HepG2 (cell line): Measurements from ENCODE around the gene IFIH1. TPM values are rescaled to one million over a fixed set of nuclear protein-coding genes. Genes with fewer than 3 reads are reported as not detected.

Experiments used
- ATAC-seq: fragments of 200-7000 bp; cut with Tn5 transposase; 3 replicates; pipeline ENCODE4 v1.9.1; 2020; ENCODE audit warnings: mild to moderate bottlenecking, moderate library complexity
- BruUV-seq: library from RNA; stranded (reverse); fragments of 400-500 nt; replicated peaks from 2 replicates; lab custom pipeline; 2021; lab: Mats Ljungman, UMichigan
- CTCF ChIA-PET: fragments of 300-600 bp; formaldehyde crosslinking; extraction: SDS; loops from one replicate; lab custom pipeline; 2021; ENCODE audit warnings: low total read pairs, inconsistent platforms, low intra/inter-chr PET ratio; lab: Yijun Ruan, JAX
- POLR2A ChIA-PET: fragments of 350-600 bp; sonication (Branson Sonifier 250); formaldehyde crosslinking; loops from one replicate; lab custom pipeline; 2020; ENCODE audit warnings: antibody characterized with exemption, inconsistent platforms; lab: Yijun Ruan, JAX
- DNase-seq: peaks from one replicate; pipeline ENCODE4 v3.0.0-alpha.2; 2015; ENCODE audit warnings: low spot score
- FAIRE-seq: peaks from 3 replicates; lab custom pipeline; 2011; peaks lifted over from hg19 to GRCh38; lab: Jason Lieb, UNC
- H2AFZ ChIP-seq: one replicate; pipeline ENCODE4 v1.6.1; 2011; ENCODE audit warnings: low read length, inconsistent platforms
- H3K27ac ChIP-seq: fragments of 300-600 bp; 3 replicates; pipeline ENCODE4 v1.8.0; 2011; ENCODE audit warnings: mixed run types, mild to moderate bottlenecking, mixed read lengths, low read length, inconsistent platforms; ENCODE audit not compliant: insufficient read depth; ENCODE audit errors: extremely low read length
- H3K27me3 ChIP-seq, 2 experiments: fragments of 200-600 bp in 1 of 2; 2 replicates in 1 of 2; 3 replicates in 1 of 2; pipeline versions ENCODE4 v1.6.0 to v1.8.0; 2011; ENCODE audit warnings: low read length in 2 of 2, mild to moderate bottlenecking in 2 of 2, moderate library complexity in 2 of 2, inconsistent platforms in 1 of 2; ENCODE audit not compliant: insufficient read depth in 2 of 2, control insufficient read depth in 1 of 2
- H3K36me3 ChIP-seq, 2 experiments: fragments of 200-600 bp in 1 of 2; replicated peaks in 1 of 2; 2 replicates in 1 of 2; 3 replicates in 1 of 2; pipeline versions ENCODE4 v1.5.1 to v1.8.0; 2011; ENCODE audit warnings: low read length in 2 of 2, inconsistent platforms in 1 of 2; ENCODE audit not compliant: insufficient read depth in 2 of 2, control insufficient read depth in 1 of 2
- H3K4me1 ChIP-seq: 2 replicates; pipeline ENCODE4 v1.5.1; 2012; ENCODE audit warnings: low read length, inconsistent platforms; ENCODE audit not compliant: insufficient read depth
- H3K4me2 ChIP-seq: 2 replicates; pipeline ENCODE4 v1.6.0; 2011; ENCODE audit warnings: low read depth, low read length, inconsistent platforms
- H3K4me3 ChIP-seq, 3 experiments: fragments of 200-600 bp in 1 of 3; sonication (generic), shearing (Covaris generic) in 1 of 3; replicated peaks in 1 of 3; 2 replicates each; pipeline ENCODE4 v1.5.1; 2011 to 2016; ENCODE audit warnings: low read length in 3 of 3, inconsistent platforms in 2 of 3, low read depth in 2 of 3, mild to moderate bottlenecking in 2 of 3, control low read depth in 1 of 3, mixed read lengths in 1 of 3; ENCODE audit not compliant: insufficient read depth in 1 of 3
- H3K79me2 ChIP-seq: one replicate; pipeline ENCODE4 v1.6.1; 2011; ENCODE audit warnings: low read length, inconsistent platforms; ENCODE audit not compliant: insufficient read depth
- H3K9ac ChIP-seq: 2 replicates; pipeline ENCODE4 v1.6.0; 2011; ENCODE audit warnings: mild to moderate bottlenecking, low read depth, low read length, inconsistent platforms; ENCODE audit not compliant: insufficient read depth
- H3K9me3 ChIP-seq: 2 replicates; pipeline ENCODE4 v1.5.1; 2012; ENCODE audit warnings: mild to moderate bottlenecking, low read length
- H4K20me1 ChIP-seq: 2 replicates; pipeline ENCODE4 v1.6.0; 2011; ENCODE audit warnings: inconsistent platforms, mild to moderate bottlenecking, low read length, moderate library complexity; ENCODE audit not compliant: insufficient read depth
- CC2D1A ChIP-seq: sonication (generic); formaldehyde crosslinking; IDR thresholded peaks from 2 replicates; pipeline ENCODE4 v1.8.1; 2023; ENCODE audit warnings: mild to moderate bottlenecking, missing genetic modification reagents
- HOXA7 ChIP-seq: sonication (generic); formaldehyde crosslinking; IDR thresholded peaks from 2 replicates; pipeline ENCODE4 v1.8.1; 2022; ENCODE audit warnings: mild to moderate bottlenecking, missing genetic modification reagents, moderate library complexity
- MXD3 ChIP-seq: IDR thresholded peaks from 2 replicates; pipeline ENCODE4 v1.6.1; 2016; ENCODE audit warnings: mild to moderate bottlenecking, missing biosample characterization, missing genetic modification reagents
- PRDM10 ChIP-seq: sonication (generic); formaldehyde crosslinking; IDR thresholded peaks from 2 replicates; pipeline ENCODE4 v1.4.0; 2020; ENCODE audit warnings: low read depth, missing genetic modification reagents
- RNF2 ChIP-seq: fragments of 450-650 bp; conservative IDR thresholded peaks from 2 replicates; pipeline ENCODE4 v1.6.1; 2016; ENCODE audit warnings: low read depth
- SIN3B ChIP-seq: fragments of 150-350 bp; IDR thresholded peaks from 2 replicates; pipeline ENCODE4 v1.6.1; 2014; ENCODE audit warnings: low read length
- TBL1XR1 ChIP-seq: fragments of 150-350 bp; IDR thresholded peaks from 2 replicates; pipeline ENCODE4 v1.6.1; 2014; ENCODE audit warnings: borderline replicate concordance, low read length; ENCODE audit not compliant: partially characterized antibody
- ZMYM2 ChIP-seq: sonication (generic); formaldehyde crosslinking; IDR thresholded peaks from 2 replicates; pipeline ENCODE4 v1.8.0; 2022; ENCODE audit warnings: mild to moderate bottlenecking, missing genetic modification reagents
- ZNF792 ChIP-seq: IDR thresholded peaks from 2 replicates; pipeline ENCODE4 v1.6.1; 2016
- in situ Hi-C: cut with HindIII; loops from 2 replicates; pipeline ENCODE4 v1.10.0; 2017; ENCODE audit warnings: low pct_unique_long_range_greater_than_20kb; ENCODE audit not compliant: extremely low pct_ligation_motif_present
- intact Hi-C: fragments of 100-400 bp; cut with micrococcal nuclease; formaldehyde crosslinking; loops from one replicate; pipeline ENCODE4 v1.10.0; 2022; ENCODE audit not compliant: unreplicated experiment
- polyA plus RNA-seq, 8 experiments: library from polyadenylated mRNA; depleted of rRNA in 3 of 8; stranded (reverse) in 7 of 8; unstranded in 1 of 8; fragments of >200 nt; fragmentation: Illumina TruSeq in 4 of 8; extraction: Trizol in 4 of 8; gene quantifications; 2 replicates each; pipeline versions ENCODE4 v1.2.1 to v1.2.3, GENCODE V29; 2011 to 2016; ENCODE audit warnings: low read depth in 4 of 8, missing spikeins in 1 of 8, mixed read lengths in 1 of 8; ENCODE audit not compliant: insufficient read depth in 1 of 8
- total RNA-seq, 5 experiments: library from RNA; depleted of rRNA; stranded (reverse); fragments of >200 nt; fragmentation: Illumina TruSeq; extraction: Trizol; gene quantifications; 2 replicates each; pipeline ENCODE4 v1.2.3, GENCODE V29; 2016; ENCODE audit warnings: low read depth in 1 of 5

The IFIH1 gene
- total and polyA plus RNA-seq, 2 of the 13 experiments (the other 11 are each of a cell fraction or from before 2014, with no cell fraction given), result 1.5 to 11.5 TPM

GRCh38 chr2:162226836-162227235, 91.6 kb downstream of the IFIH1 start:
- DNase-seq (no peak), FAIRE-seq (no peak), ATAC-seq (no peak)
- Histone ChIP-seq H3K9ac (no peak overlapping the region), H3K27me3 (no peaks in the 10 kb centered on the region), H3K27ac (no peak overlapping the region), H4K20me1 (no peaks in the 10 kb centered on the region), H3K4me2 (no peak overlapping the region), H3K4me3 (no peak overlapping the region), H3K9me3 (no peaks in the 10 kb centered on the region), H3K4me1 (no peaks in the 10 kb centered on the region), H2AFZ (no peak overlapping the region), H3K36me3 (no peaks in the 10 kb centered on the region), H3K79me2 (no peaks in the 10 kb centered on the region)
- BruUV-seq, result no TSS peak
- ChIA-PET POLR2A (no interaction called here), CTCF (no interaction called here)
- in situ Hi-C loops, result no loop called here
- intact Hi-C loops, result no loop called here
- TF ChIP-seq TBL1XR1 (no peak), HOXA7 (CRISPR knock-in tag) (no peak), RNF2 (no peak), ZMYM2 (CRISPR knock-in tag) (no peak), PRDM10 (CRISPR knock-in tag) (no peak), ZNF792 (CRISPR knock-in tag) (no peak), CC2D1A (no peak), SIN3B (no peak), MXD3 (CRISPR knock-in tag) (no peak)
